ENCODE data around the gene SORL1.

GRCh38 chr11:121551463-121551862 lies 99.3 kb downstream of the SORL1 start:
- TF ChIP-seq CTCF (IDR thresholded peaks at IDR 0.05; ENCODE audit: low read depth, low read length) (no peak), POLR2A (IDR thresholded peaks at IDR 0.05; ENCODE audit: extremely low read depth, insufficient read length) (no peak), MAX (IDR thresholded peaks at IDR 0.05; ENCODE audit: low read depth, low read length) (no peak)
